HepG2 (cell line): ENCODE results near the gene NLRP12. TPM values are rescaled to one million over a fixed set of nuclear protein-coding genes. Genes with fewer than 3 reads are reported as not detected.

Experiments
- AGO1 ChIP-seq: fragments of 200-400 bp; formaldehyde crosslinking; IDR thresholded peaks from 2 replicates; pipeline ENCODE4 v1.6.1; 2017; ENCODE audit warnings: mild to moderate bottlenecking, low read depth, low read length, moderate library complexity; ENCODE audit not compliant: poor library complexity, severe bottlenecking
- ARID5B ChIP-seq: IDR thresholded peaks from 2 replicates; pipeline ENCODE4 v1.4.0; 2020; ENCODE audit warnings: mild to moderate bottlenecking, missing genetic modification reagents
- ARNTL ChIP-seq: sonication (generic); formaldehyde crosslinking; IDR thresholded peaks from 2 replicates; pipeline ENCODE4 v1.4.0; 2020; ENCODE audit warnings: mild to moderate bottlenecking, missing genetic modification reagents
- BORCS8-MEF2B ChIP-seq: sonication (generic); formaldehyde crosslinking; IDR thresholded peaks from 2 replicates; pipeline ENCODE4 v1.8.0; 2022; ENCODE audit warnings: mild to moderate bottlenecking, missing genetic modification reagents
- CBX2 ChIP-seq, 2 experiments: fragments of 200-600 bp in 1 of 2; sonication (generic); formaldehyde crosslinking in 1 of 2; IDR thresholded peaks; 2 replicates each; pipeline versions ENCODE4 v1.7.0 to v1.8.1; 2018 to 2022; ENCODE audit warnings: low read depth in 2 of 2, low read length in 1 of 2, mild to moderate bottlenecking in 1 of 2, missing genetic modification reagents in 1 of 2
- HOXA9 ChIP-seq: sonication (generic); formaldehyde crosslinking; IDR thresholded peaks from 2 replicates; pipeline ENCODE4 v1.8.1; 2022; ENCODE audit warnings: missing genetic modification reagents, mild to moderate bottlenecking, moderate library complexity, borderline replicate concordance
- KAT2B ChIP-seq: fragments of 150-350 bp; IDR thresholded peaks from 2 replicates; pipeline ENCODE4 v1.6.1; 2014; ENCODE audit warnings: low read depth, low read length, borderline replicate concordance
- KAT8 ChIP-seq: IDR thresholded peaks from 2 replicates; pipeline ENCODE4 v1.6.1; 2016; ENCODE audit warnings: missing genetic modification reagents, missing compliant biosample characterization
- NFE2 ChIP-seq: sonication (generic); formaldehyde crosslinking; IDR thresholded peaks from 2 replicates; pipeline ENCODE4 v1.4.0; 2020; ENCODE audit warnings: missing genetic modification reagents
- NFKB2 ChIP-seq: sonication (generic); formaldehyde crosslinking; IDR thresholded peaks from 2 replicates; pipeline ENCODE4 v1.4.0; 2020; ENCODE audit warnings: missing genetic modification reagents, borderline replicate concordance
- TBP ChIP-seq: sonication (generic); formaldehyde crosslinking; IDR thresholded peaks from 2 replicates; pipeline ENCODE4 v1.5.0; 2020; ENCODE audit warnings: missing genetic modification reagents
- THAP9 ChIP-seq: sonication (generic); formaldehyde crosslinking; IDR thresholded peaks from 2 replicates; pipeline ENCODE4; 2020; ENCODE audit warnings: missing genetic modification reagents, mild to moderate bottlenecking, borderline replicate concordance
- ZFP37 ChIP-seq: sonication (generic); formaldehyde crosslinking; IDR thresholded peaks from 2 replicates; pipeline ENCODE4 v1.4.0; 2020; ENCODE audit warnings: missing genetic modification reagents, borderline replicate concordance
- ZNF180 ChIP-seq: sonication (generic); formaldehyde crosslinking; IDR thresholded peaks from 2 replicates; pipeline ENCODE4 v1.4.0; 2020; ENCODE audit warnings: low read depth, missing genetic modification reagents, borderline replicate concordance
- ZNF609 ChIP-seq: sonication (generic); formaldehyde crosslinking; IDR thresholded peaks from 2 replicates; pipeline ENCODE4 v1.4.0; 2020; ENCODE audit warnings: mild to moderate bottlenecking, missing genetic modification reagents, borderline replicate concordance
- ZNF652 ChIP-seq: IDR thresholded peaks from 2 replicates; pipeline ENCODE4 v1.6.1; 2016; ENCODE audit warnings: low read depth, borderline replicate concordance
- polyA plus RNA-seq, 8 experiments: library from polyadenylated mRNA; depleted of rRNA in 3 of 8; stranded (reverse) in 7 of 8; unstranded in 1 of 8; fragments of >200 nt; fragmentation: Illumina TruSeq in 4 of 8; extraction: Trizol in 4 of 8; gene quantifications; 2 replicates each; pipeline versions ENCODE4 v1.2.1 to v1.2.3, GENCODE V29; 2011 to 2016; ENCODE audit warnings: low read depth in 4 of 8, missing spikeins in 1 of 8, mixed read lengths in 1 of 8; ENCODE audit not compliant: insufficient read depth in 1 of 8
- total RNA-seq, 5 experiments: library from RNA; depleted of rRNA; stranded (reverse); fragments of >200 nt; fragmentation: Illumina TruSeq; extraction: Trizol; gene quantifications; 2 replicates each; pipeline ENCODE4 v1.2.3, GENCODE V29; 2016; ENCODE audit warnings: low read depth in 1 of 5

The NLRP12 gene
- total and polyA plus RNA-seq, 2 of the 13 experiments (the other 11 are each of a cell fraction or from before 2014, with no cell fraction given), result 0.15 to 0.20 TPM

GRCh38 chr19:53868892-53869804 lies 45.0 kb upstream of the NLRP12 start (continued):
- TF ChIP-seq HOXA9 (CRISPR knock-in tag) (no peak), ZFP37 (CRISPR knock-in tag) (no peak), AGO1 (peak; percentile 87), NFE2 (CRISPR knock-in tag) (no peak), KAT8 (peak; percentile 37; the same call in 1 of the 2 replicates), ARNTL (CRISPR knock-in tag) (peak; percentile 64; the same call in 1 of the 2 replicates), ZNF180 (CRISPR knock-in tag) (no peak), TBP (no peak), NFKB2 (CRISPR knock-in tag) (peak; percentile 45; the same call in 1 of the 2 replicates), KAT2B (no peak), CBX2 (IDR thresholded peaks at IDR 0.05; ENCODE audit: low read depth, low read length) (no peak), CBX2 (CRISPR knock-in tag; IDR thresholded peaks at IDR 0.05; ENCODE audit: low read depth) (no peak), ZNF609 (peak; percentile 37; the same call in 1 of the 2 replicates), BORCS8-MEF2B (CRISPR knock-in tag) (peak; percentile 63; the same call in 1 of the 2 replicates), ZNF652 (CRISPR knock-in tag) (peak; percentile 92), THAP9 (CRISPR knock-in tag) (peak; percentile 54; the same call in 1 of the 2 replicates), ARID5B (0 out of 2 replicates have a peak, but pooled peaks have one; percentile 26)
